ENCODE data around the gene MAGEF1.
A peak's percentile ranks its signal among the peaks of the same experiment; 100 is the strongest.

The MAGEF1 gene

GRCh38 chr3:184726497-184726896, 14.6 kb upstream of the MAGEF1 start:
- no peak for DNase-seq (ENCODE audit: low read depth in 2 of 3, low spot score in 1 of 3)

GRCh38 chr3:184725176-184725719, 13.4 kb upstream of the MAGEF1 start:
- DNase-seq (ENCODE audit: low read depth in 2 of 3, low spot score in 1 of 3) = no peak

GRCh38 chr3:184724699-184725098, 12.8 kb upstream of the MAGEF1 start:
- no peak for DNase-seq (ENCODE audit: low read depth in 2 of 3, low spot score in 1 of 3)

GRCh38 chr3:184719709-184720108, 7.8 kb upstream of the MAGEF1 start:
- no peak for DNase-seq (ENCODE audit: low read depth in 2 of 3, low spot score in 1 of 3)

DNA sequence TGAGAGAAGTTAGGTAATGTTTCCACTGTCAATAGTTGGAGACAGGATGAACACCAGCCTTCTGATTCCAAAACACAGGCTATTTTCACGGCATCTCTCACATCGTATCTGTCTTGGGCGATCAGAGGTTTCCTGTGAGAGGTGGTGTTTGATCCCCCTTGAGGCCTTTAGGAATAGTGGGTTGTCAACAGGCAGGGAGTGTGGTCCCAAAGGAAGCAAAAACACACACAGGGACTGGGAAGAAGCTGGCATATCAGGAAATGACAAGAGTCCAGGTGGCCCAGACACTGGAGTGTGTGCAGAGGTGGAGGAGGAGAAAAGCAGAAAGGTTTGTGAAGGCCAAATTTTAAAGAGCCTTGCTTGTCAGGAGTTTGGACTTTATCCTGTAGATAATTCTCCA, 6.6 kb upstream of the MAGEF1 start:
- no peak for DNase-seq (ENCODE audit: low read depth in 2 of 3, low spot score in 1 of 3)

DNA sequence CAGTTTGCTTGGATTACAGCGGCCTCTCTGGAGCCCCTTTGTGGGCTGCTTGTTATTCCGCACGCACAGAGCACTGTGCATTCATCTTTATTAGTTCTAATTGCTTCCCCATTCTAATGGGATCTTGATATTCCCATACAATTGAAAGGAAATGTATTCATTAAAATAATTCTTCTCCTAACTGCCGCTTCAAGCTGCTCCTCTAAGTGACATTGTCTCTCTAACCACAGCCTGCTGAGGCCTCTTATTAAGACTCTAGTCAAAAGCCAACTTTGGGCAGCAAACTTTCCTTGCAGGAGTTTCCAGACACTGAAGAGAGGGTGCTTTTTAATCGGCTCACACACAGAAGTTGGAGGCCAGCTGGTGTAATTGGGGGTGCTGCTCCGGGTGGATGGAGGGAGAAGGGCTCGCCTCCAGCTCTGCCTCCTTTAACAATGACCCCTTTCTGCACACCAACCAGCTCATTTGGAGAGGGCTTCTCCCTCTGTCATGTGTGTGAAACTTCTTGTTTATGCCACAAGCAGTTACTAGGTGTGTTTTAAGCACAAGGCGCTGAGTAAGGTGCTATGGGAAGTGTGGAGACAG, 5.6 kb upstream of the MAGEF1 start:
- no peak for DNase-seq (ENCODE audit: low read depth in 2 of 3, low spot score in 1 of 3)

DNA sequence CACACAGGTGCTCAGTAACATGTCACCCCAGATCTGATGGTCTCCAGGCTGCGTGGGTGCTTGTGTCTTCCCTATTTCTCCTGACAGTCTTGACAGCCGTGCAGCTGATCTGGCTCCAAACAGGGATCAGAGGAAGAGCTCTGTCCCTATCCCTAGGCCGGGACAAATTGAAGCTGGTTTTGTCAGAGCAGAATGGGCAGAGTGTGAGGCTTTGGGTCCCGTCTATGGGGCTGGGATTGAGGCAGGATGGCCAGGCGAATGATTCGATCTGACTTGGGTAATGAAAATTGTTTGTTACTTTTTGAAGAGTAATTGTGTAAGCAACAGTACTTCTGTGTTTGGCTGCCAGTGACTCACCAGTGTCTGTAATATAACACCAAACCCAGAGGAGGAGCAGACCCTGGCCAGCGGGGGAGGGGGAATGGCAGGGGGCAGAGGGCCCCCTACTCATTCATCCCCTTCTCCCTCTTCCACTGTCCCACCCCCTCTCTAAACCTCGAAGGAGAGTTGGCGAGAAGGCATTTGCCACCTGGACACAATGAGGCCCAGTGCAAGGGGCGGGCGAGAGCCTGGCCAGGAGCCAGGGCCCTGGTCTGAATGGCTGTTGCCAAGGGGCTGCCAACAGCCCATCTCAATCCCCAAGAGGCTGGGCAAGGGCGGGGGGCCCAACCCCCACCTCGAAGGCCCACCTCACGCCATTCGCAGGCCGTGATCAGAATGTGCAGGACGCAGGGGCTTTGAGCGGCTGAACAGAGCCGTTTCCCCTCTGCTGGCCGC, 4.9 kb upstream of the MAGEF1 start:
- no peak for DNase-seq (ENCODE audit: low read depth in 2 of 3, low spot score in 1 of 3)

DNA sequence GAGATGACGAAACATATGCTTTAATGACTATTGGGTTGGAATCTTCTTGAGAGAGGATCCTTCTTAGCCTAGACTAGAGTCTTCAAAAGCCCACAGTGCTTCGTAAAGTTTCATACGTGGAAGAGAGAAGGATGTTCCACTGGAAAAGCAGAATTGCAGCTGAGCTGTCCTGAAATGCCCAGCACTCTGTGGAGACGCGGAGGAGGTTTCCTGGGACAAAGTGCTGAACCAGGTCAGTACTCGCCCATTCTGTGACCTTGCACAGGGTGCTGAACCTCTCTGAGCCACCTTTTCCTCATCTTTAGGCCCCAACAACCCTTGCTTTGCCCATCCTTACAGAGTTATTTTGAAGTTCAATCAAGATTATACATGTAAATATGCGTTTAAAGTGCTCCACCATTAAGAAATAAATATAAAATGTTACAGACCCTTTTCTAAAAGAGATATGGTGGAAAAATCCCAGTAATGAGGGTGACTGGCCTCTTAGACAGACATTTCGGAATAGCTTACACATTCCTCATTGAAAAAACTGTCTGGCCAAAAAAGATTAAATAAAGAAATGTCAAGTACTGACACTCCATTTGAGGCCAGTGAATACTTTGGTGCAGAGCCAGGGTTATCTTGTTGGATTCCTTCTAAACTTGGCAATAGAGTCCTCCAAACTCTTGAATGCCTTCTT, 4.2 kb upstream of the MAGEF1 start:
- DNase-seq (ENCODE audit: low read depth in 2 of 3, low spot score in 1 of 3) = no peak

DNA sequence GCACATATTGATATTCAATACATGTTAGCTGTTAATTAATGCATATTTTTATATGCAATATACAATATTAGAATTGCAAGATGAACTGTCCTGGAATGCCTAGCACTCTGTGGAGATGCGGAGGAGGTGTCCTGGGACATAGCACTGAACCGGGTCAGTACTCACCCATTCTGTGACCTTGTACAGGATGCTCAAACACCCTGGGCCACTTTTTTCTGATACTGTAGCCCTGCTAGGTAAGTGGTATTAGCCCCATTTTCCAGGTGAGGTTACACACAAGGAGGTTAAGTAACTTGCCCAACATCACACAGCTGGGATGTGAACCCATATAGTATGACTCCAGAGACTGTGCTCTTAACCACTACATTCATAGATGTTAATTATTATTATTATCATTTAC, 1.7 kb upstream of the MAGEF1 start:
- no peak for DNase-seq (ENCODE audit: low read depth in 2 of 3, low spot score in 1 of 3)

GRCh38 chr3:184713040-184713355, 1.1 kb upstream of the MAGEF1 start:
- no peak for DNase-seq (ENCODE audit: low read depth in 2 of 3, low spot score in 1 of 3)

DNA sequence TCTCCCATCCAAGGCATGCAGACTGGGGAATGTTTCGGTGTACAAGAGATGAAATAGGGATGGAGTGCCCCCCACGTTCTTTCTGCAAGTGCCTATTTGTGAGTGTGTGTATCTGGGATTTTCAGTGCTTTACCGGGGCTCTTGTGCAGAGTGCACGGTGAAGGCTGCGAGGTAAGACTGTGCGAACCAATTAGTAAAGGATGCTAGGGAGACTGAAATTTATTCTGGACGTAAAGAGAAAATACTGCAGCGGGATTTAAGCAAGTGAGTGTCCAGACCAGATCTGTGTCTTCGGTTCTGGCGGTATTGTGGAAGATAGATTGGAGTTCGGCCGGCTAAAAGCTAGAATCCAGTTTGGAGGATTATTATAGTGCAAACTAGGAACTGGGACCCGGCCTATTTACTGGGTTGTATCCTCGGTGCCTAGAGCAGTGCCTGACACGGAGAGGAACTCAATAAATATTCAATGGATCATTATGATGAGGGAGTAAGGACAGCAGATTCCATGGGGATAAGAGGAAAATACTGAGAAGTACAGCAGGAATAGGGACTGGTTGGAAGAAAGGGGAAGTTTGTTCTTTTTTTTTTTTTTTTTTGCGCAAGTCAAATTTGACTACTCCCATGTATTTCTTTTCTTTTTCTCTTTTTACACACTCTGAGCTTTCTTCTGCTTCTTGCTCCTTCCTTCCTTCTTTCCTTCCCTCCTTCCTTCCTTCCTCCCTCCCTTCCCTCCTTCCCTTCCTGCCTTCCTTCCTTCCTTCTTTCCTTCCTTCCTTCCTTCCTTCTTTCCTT, 580 bp upstream of the MAGEF1 start:
- DNase-seq (ENCODE audit: low read depth in 2 of 3, low spot score in 1 of 3) = no peak

DNA sequence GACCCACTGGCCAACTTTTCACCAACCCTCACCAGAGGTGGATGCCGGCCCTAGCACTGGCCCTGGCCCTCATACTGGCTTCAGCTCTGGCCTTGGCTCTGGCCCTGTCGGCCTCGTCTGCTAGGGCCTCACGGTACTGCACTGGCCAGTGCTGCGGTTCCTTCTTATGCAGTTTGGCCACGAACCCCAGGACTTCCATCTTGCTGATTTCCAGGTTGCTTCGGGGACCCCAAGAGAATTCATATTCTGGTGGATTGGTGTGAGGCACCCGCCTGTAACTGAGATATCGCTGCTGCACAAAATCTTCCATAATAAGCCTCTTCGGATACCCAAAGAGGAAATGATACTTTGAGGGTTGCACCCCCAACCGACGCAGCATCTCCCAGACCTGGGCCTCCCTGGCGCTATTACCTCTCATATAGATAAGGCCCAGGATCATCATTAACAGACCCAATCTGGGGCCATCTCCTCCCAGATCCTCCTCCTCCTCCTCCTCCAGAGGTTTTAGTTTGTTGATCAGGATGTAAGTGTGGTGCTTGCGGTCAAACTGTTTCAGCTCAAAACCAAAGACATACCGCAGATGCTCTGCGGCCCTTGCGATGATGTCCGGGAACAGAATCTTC, 883 bp downstream of the MAGEF1 start:
- peak in 1 of 3 donors; percentile 5 for DNase-seq (ENCODE audit: low read depth in 2 of 3, low spot score in 1 of 3)

GRCh38 chr3:184703657-184704056, 8.2 kb downstream of the MAGEF1 start:
- no peak for DNase-seq (ENCODE audit: low read depth in 2 of 3, low spot score in 1 of 3)

DNA sequence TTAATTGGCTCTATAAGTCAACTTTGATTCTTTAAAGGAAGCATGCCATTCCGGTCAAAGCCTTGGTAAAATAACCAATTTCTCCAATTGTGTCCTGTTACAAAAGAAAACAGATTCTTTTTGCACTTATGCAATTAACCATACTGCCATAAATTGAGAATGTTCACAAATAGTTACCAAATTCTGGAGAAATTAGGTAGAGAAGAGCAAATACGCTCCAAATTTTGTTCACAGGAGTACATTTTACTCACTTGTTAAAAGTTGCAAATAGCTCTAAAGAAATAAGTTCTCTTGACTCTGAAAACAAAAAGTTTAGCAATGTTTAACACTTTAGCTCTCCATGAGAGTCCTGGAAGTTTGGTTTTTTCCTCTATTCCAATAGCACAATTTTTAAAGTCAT, 11.1 kb downstream of the MAGEF1 start:
- DNase-seq (ENCODE audit: low read depth in 2 of 3, low spot score in 1 of 3) = no peak

DNA sequence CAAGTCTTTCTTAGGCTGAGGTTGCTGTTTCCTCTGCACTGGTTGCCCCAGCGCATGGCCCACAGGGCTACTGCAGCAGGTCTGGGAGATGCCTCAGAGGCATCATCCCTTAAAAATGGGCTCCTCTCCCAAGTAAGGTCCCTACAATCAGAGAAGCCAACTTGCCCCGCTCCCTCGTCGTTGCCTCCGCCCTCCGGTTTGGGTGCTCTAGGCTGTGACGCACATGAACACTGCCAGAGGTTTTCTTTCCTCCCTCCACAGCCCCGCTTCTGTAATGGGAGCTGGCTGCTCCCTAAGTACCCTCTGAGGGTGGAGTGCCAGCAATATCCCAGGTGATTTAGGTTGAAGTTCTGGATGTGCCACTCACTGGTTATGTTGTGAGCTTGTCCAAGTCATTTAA, 14.0 kb downstream of the MAGEF1 start:
- no peak for DNase-seq (ENCODE audit: low read depth in 2 of 3, low spot score in 1 of 3)

DNA sequence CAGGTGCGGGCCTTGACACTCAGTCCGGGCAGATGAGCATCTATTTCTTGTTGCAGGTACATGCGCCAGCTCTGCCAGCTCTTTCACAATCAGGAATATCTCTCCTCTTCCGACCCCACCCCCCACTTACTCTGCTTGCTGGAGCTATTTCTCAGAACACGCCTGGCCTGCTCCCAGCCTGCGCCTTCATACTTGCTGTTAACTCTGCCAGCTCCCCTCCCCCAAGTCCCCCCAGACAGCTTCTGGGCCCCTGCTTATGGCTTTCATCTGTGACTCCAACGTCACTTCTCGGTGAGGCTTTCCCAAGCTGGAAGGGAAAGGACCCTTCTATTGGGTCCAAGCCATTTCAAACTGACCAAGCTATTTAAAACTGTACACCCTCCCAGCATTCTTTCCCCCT, 15.2 kb downstream of the MAGEF1 start:
- DNase-seq (ENCODE audit: low read depth in 2 of 3, low spot score in 1 of 3) = no peak

DNA sequence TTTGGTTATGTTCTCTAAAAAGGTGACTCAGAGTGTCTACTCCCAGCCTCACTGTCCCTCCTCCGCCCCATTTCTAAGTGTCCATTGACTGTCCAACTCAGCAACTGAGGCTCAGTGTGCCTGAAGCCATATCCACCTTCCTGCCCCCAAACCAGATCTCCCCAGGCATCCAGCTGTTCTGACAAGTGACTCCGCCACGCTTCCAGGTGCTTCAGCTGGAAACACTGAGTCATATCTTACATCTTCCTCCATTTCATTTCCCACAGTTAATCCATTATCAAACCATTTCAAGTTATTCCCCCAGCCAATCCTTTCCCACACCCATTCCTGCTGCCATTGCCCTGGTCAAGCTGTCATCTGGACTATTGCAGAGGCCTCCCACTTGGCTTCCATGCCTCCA, 17.1 kb downstream of the MAGEF1 start:
- no peak for DNase-seq (ENCODE audit: low read depth in 2 of 3, low spot score in 1 of 3)

GRCh38 chr3:184694133-184694665, 17.7 kb downstream of the MAGEF1 start:
- DNase-seq (ENCODE audit: low read depth in 2 of 3, low spot score in 1 of 3) = no peak

GRCh38 chr3:184693011-184693975, 18.6 kb downstream of the MAGEF1 start:
- no peak for DNase-seq (ENCODE audit: low read depth in 2 of 3, low spot score in 1 of 3)

All from stimulated activated CD4-positive, alpha-beta T cell treated with anti-CD3 and anti-CD28 coated beads, Interleukin-12 subunit alpha, Interleukin-12 subunit beta, amount 100 ng/mL, for 48 hours (primary cell).